Nephron (organoid): ENCODE results near the gene FGD3.

Experiments
- H3K27ac Mint-ChIP-seq, 3 experiments: 2 replicates each; pipeline ENCODE4 v1.8.0; 2020; ENCODE audit warnings: mixed read lengths in 3 of 3, mild to moderate bottlenecking in 2 of 3, moderate library complexity in 1 of 3
- H3K27me3 Mint-ChIP-seq: 2 replicates; pipeline ENCODE4 v1.8.0; 2021; ENCODE audit warnings: low read depth, mild to moderate bottlenecking, moderate library complexity, mixed read lengths
- H3K36me3 Mint-ChIP-seq: 2 replicates; pipeline ENCODE4 v1.8.0; 2020; ENCODE audit warnings: low read depth, mixed read lengths
- H3K4me1 Mint-ChIP-seq: 2 replicates; pipeline ENCODE4 v1.8.0; 2020; ENCODE audit warnings: mixed read lengths
- H3K4me3 Mint-ChIP-seq, 3 experiments: 2 replicates each; pipeline ENCODE4 v1.8.0; 2020; ENCODE audit warnings: mild to moderate bottlenecking in 3 of 3, mixed read lengths in 3 of 3, moderate library complexity in 2 of 3
- H3K9me3 Mint-ChIP-seq: 2 replicates; pipeline ENCODE4 v1.8.0; 2020; ENCODE audit warnings: mixed read lengths
- TF ChIP-seq, protein P1 (sequence below), 3 experiments: fragments of 200-600 bp; sonication (generic); IDR thresholded peaks; one replicate each; pipeline ENCODE4 v1.5.0; 2021; ENCODE audit warnings: antibody characterized with exemption in 3 of 3; ENCODE audit not compliant: unreplicated experiment in 3 of 3

FGD3 gene

DNA sequence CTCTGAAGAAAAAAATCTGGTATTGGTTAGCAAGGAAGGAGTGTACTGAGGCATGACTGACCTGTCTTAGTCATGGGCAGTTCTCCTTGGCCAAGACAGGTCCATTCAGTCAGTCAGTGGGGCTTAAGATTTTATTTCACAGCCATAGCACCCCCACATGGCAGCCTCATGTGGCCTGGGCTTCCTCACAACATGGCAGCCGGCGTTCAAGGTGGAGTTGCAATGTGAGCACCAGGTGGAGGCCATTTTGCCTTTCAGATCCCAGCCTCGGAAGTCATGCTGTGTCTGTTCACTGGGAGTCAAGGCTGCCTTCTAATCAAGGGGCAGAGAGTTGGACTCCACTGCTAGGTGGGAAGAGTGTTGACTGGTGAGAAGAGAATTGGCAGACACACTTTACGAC lies 138.4 kb downstream of the FGD3 start:
- Mint-ChIP-seq H3K4me3 (no peak overlapping the region), H3K27me3 (no peaks in the 10 kb centered on the region), H3K27ac (no peak overlapping the region), H3K36me3 (no peaks in the 10 kb centered on the region), H3K9me3 (no peaks in the 10 kb centered on the region), H3K4me1 (peaks cover 6% of the 10 kb centered on the region)
- TF ChIP-seq, protein P1, sequence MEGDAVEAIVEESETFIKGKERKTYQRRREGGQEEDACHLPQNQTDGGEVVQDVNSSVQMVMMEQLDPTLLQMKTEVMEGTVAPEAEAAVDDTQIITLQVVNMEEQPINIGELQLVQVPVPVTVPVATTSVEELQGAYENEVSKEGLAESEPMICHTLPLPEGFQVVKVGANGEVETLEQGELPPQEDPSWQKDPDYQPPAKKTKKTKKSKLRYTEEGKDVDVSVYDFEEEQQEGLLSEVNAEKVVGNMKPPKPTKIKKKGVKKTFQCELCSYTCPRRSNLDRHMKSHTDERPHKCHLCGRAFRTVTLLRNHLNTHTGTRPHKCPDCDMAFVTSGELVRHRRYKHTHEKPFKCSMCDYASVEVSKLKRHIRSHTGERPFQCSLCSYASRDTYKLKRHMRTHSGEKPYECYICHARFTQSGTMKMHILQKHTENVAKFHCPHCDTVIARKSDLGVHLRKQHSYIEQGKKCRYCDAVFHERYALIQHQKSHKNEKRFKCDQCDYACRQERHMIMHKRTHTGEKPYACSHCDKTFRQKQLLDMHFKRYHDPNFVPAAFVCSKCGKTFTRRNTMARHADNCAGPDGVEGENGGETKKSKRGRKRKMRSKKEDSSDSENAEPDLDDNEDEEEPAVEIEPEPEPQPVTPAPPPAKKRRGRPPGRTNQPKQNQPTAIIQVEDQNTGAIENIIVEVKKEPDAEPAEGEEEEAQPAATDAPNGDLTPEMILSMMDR (IDR thresholded peaks at IDR 0.05; ENCODE audit: unreplicated experiment in 3 of 3), result no peak
